ENCODE results near the gene TMEM132C.
"Not testable (repeated sequence)": the region's sequence is repeated elsewhere in the genome, so short reads cannot be mapped to it uniquely, and the experiment has no call there.

TMEM132C gene

GRCh38 chr12:128424931-128425431, 158.0 kb downstream of the TMEM132C start:
- DNase-seq, result no peak

- DNase-seq, result no peak
Observed at GRCh38 chr12:128425666-128426331, 158.8 kb downstream of the TMEM132C start.

- no peak for DNase-seq
Observed at GRCh38 chr12:128426511-128426910, 159.5 kb downstream of the TMEM132C start.

- no peak for DNase-seq
Observed at GRCh38 chr12:128439796-128440195, 172.8 kb downstream of the TMEM132C start.

- no peak for DNase-seq
Observed at GRCh38 chr12:128442096-128442495, 175.1 kb downstream of the TMEM132C start.

- no peak for DNase-seq
Observed at GRCh38 chr12:128444598-128444997, 177.6 kb downstream of the TMEM132C start.

DNA sequence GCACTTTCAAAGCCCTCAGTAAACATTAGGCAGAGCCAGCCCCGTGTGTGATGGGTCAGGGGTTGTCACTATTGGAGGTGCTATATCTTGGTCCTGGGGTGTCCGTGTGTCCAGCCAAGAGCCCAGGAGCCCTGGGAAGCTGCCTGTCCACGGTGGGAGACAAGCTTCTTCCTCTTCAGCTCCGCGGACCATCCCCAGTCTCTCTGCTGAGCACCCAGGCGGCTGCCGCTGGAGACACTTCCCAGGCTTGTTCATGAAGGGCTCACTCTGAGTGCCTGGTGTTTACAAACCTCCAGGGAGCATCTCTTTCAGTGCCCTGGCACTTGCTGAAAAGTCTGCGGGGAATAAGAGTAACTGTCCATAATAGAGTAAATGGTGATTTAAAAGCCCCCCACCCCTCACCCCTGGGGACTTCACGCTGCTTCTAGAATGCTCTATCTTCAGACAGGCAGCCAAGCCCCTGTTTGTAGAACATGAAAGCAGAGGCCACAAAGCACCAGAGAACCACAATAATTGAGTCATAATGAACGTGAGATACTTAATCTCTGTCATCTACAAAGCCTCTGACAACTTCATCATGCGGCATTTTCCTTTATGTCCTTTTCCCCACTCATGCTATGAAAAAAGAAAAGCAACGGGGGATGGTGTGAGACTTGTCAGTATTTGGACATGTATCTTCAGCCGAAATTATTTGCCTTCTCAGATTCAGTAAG, 178.6 kb downstream of the TMEM132C start:
- DNase-seq, result peak; percentile 3

DNA sequence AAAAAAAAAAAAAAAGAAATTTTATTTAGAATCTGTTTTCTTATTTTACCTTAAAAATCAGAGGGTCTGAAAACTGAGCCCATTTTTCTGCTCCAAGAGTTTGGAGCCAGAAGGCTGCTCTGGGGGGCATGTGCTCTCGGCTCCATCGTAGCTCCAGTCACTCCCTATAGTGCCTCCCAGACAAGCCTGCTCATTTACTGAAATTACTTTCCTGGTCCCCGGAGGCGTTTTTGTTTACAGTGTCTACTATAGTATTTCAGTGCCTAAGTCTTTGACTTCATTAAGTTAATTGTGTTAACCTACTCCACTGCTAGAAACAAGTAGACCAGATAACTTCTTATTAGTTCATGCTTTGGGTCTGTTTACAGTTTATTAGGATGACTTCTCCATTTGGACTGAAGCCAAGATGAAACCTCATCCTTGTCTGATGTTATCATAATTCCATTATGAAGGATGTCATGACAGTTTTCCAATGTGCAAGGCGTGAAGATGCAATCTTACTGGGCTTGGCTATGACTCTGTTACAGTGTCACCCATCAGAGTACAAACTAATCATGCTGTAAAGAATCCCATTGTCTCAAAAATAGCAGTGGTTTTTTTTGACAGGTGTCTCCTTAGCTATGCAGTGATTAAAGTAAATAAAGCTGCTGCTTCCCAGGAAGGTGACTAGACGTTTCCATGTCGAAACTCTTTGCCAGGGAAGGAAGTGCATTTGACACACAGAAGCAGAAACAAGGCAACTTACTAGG, 182.3 kb downstream of the TMEM132C start:
- no peak for DNase-seq

- DNase-seq, result no peak
Observed at GRCh38 chr12:128450810-128451209, 183.8 kb downstream of the TMEM132C start.

- DNase-seq, result no peak
Observed at GRCh38 chr12:128455851-128456250, 188.9 kb downstream of the TMEM132C start.

- no peak for DNase-seq
Observed at GRCh38 chr12:128456922-128457321, 190.0 kb downstream of the TMEM132C start.

DNA sequence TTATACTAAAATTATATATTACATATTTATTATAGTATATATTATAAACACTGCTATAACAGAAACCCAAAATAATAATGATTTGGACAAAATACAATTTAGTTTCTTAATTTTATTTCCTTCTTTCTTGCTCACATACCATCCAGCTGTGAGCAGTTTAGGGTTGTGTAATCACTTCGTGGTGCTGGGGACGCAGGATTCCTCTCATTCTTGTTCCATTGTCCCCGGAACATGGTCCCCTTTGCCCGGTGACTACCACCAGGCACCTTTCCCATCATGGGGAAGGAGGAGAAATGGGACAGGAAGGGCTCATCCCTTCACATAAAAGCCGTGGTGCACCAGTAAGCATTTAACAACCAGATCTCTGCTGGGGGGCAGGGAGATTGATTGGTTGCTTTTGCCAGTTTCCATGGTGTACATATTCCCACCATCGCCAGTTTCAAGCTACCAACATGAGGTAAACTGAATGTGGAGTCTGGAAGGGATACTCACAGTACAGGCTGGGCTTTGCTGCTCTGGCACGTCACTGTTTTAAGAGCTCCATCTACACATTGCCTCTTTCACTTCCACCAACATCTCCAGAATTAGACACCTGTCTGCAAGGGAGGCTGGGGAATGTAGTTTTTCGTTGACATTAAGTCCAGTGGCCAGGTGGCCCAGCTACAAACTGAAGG, 191.5 kb downstream of the TMEM132C start:
- no peak for DNase-seq

- no peak for DNase-seq
Observed at GRCh38 chr12:128459067-128459466, 192.1 kb downstream of the TMEM132C start.

DNA sequence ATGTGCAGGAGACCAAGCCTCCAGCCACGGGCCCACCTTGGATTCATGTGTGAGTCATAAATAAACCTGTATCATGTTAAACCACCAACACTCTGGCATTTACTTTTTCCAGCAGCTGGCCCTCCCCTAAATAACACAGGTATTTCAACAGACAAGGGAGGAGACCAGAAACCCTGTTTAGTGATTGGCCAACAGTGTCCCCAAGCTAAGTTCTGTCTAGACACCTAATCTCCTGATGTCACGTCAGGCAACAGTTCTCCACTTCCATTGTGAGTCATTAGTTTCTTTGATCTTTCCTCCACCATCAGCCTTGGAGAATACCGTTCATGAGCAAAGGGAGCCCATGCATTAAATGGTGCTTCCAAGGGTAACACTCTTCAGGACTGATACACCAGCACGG, 196.9 kb downstream of the TMEM132C start:
- DNase-seq, result no peak

- DNase-seq, result no peak
Observed at GRCh38 chr12:128467882-128468281, 200.9 kb downstream of the TMEM132C start.

DNA sequence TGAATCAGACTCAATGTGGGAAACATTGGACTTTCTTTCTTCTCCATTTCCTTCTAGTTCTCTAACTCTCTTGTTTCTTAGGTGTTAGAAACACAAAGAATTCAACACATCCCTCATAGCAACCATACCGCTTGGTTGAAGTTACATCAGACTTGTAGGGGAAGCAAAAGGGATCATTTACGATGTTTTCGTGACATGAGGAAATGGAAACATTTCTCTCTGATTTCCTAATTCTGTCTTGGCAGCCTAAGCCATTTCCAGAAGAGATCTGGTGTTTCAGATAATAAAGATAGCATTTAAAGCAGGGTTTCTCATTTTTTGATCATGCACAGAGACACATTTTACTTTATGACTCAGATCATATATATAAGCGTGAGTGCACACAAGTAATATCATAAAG, 202.0 kb downstream of the TMEM132C start:
- DNase-seq, result no peak

- DNase-seq, result no peak
Observed at GRCh38 chr12:128471491-128471890, 204.5 kb downstream of the TMEM132C start.

- no peak for DNase-seq
Observed at GRCh38 chr12:128474916-128475315, 207.9 kb downstream of the TMEM132C start.

DNA sequence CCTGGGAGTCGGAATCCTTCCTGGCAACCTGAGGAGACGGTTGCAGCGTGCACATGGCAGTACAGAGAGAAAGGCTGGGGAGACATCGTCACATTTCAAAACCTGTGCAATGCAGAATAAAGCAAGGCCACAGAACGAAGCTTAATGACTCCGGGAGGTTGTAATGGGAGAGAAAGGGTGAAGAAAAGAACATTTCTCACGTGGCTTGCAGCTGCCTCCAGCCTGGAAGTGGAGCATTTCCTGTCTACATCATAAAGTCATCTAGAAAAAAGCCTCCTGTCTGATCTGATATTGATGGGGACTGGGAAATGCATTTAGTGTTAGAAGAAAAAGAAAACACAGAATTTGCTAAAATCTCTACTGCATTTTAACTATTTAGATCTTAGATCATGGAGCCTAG, 209.3 kb downstream of the TMEM132C start:
- DNase-seq, result no peak

GRCh38 chr12:128483526-128484255, 216.7 kb downstream of the TMEM132C start:
- no peak for DNase-seq

- DNase-seq, result not testable (repeated sequence)
Observed at GRCh38 chr12:128497376-128497775, 230.4 kb downstream of the TMEM132C start.

- DNase-seq, result no peak
Observed at GRCh38 chr12:128507470-128507869, 240.5 kb downstream of the TMEM132C start.
